Omental fat pad (tissue), 4 donors: Measurements from ENCODE around the gene ACSM2B. TPM values are rescaled to one million over a fixed set of nuclear protein-coding genes. Genes with fewer than 3 reads are reported as not detected.
"Not testable (repeated sequence)": the region's sequence is repeated elsewhere in the genome, so short reads cannot be mapped to it uniquely, and the experiment has no call there.

Experiments
- ATAC-seq: fragments of 150-250 bp; one replicate; pipeline ENCODE4 v1.9.1; 2016; ENCODE audit warnings: mild to moderate bottlenecking, moderate library complexity; ENCODE audit not compliant: low FRiP score
- DNase-seq: peaks from one replicate; pipeline ENCODE4 v3.0.0-alpha.2; 2019; ENCODE audit warnings: low spot score
- small RNA-seq: library from RNA; depleted of rRNA; stranded (forward); fragments of <200 nt; gene quantifications from one replicate; pipeline ENCODE3, GENCODE V24; 2016
- total RNA-seq, 4 donors: library from RNA; depleted of rRNA; stranded (reverse); fragments of >200 nt; gene quantifications; one replicate each; pipeline ENCODE4 v1.1.0, GENCODE V29; 2016
- TF ChIP-seq, protein P1 (sequence below), 3 donors: fragments of 450-650 bp; IDR thresholded peaks; one replicate each; pipeline ENCODE4 v1.5.1; 2016 to 2017; ENCODE audit warnings: antibody characterized with exemption in 3 of 3, mild to moderate bottlenecking in 3 of 3, moderate library complexity in 2 of 3

The ACSM2B gene
- total RNA-seq, 4 donors from 2014 or later: 0.12 TPM; not detected in 3

DNA sequence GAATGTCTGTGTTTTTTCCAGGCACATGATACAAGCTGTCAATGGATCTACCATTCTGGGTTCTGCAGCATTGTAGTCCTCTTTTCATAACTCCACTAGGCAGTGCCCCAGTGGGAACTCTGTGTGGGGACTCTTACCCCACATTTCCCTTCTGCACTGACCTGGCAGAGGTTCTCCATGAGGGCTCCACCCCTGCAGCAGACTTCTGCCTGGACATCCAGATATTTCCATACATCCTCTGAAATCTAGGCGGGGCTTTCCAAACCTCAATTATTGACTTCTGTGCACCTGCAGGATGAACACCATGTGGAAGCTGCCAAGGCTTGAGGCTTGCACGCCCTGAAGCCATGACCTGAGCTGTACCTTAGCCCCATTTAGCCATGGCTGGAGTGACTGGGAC lies 68.9 kb downstream of the ACSM2B start:
- ATAC-seq: no peak
- DNase-seq: no peak
- TF ChIP-seq, protein P1, sequence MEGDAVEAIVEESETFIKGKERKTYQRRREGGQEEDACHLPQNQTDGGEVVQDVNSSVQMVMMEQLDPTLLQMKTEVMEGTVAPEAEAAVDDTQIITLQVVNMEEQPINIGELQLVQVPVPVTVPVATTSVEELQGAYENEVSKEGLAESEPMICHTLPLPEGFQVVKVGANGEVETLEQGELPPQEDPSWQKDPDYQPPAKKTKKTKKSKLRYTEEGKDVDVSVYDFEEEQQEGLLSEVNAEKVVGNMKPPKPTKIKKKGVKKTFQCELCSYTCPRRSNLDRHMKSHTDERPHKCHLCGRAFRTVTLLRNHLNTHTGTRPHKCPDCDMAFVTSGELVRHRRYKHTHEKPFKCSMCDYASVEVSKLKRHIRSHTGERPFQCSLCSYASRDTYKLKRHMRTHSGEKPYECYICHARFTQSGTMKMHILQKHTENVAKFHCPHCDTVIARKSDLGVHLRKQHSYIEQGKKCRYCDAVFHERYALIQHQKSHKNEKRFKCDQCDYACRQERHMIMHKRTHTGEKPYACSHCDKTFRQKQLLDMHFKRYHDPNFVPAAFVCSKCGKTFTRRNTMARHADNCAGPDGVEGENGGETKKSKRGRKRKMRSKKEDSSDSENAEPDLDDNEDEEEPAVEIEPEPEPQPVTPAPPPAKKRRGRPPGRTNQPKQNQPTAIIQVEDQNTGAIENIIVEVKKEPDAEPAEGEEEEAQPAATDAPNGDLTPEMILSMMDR (IDR thresholded peaks at IDR 0.05): no peak

DNA sequence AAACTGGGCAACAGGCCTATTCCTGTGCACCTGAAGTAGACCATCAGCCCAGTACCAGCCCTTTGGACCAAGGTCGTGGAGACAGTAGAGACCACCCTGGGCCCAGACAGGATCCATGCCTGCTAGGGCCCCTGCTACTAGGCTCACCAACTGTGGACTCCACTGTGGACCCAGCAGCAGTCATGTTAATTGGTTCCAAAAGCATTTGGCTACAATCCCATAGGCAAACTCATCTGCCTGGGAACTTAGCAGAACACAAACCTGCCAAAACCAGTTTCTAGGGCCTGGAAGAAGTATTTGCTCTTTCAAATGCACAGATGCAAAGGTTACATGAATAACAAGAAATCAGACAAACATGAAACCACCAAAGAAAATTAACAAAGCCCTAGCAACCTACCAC lies 71.7 kb downstream of the ACSM2B start:
- TF ChIP-seq, protein P1 (IDR thresholded peaks at IDR 0.05): no peak
- DNase-seq: no peak
- ATAC-seq: no peak

DNA sequence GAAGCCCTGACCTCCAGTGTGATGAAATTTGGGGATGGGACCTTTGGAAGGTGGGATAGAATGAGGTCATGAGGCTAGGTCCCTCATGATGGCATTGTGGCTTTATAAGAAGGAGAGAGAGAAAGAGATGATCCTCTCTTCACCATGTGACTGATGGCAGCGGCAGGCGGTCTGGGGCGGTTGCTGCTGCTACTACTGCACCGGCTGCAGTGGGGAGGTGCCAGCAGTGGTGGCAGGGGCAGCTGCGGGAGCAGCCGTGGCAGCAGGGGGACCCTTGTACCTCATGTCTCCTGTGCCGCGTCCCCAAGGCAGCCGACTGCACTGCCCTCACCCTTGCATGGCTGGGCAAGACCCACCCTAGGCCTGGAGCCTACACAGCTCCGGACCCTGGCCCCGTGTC lies 84.7 kb downstream of the ACSM2B start:
- not testable (repeated sequence) for ATAC-seq

DNA sequence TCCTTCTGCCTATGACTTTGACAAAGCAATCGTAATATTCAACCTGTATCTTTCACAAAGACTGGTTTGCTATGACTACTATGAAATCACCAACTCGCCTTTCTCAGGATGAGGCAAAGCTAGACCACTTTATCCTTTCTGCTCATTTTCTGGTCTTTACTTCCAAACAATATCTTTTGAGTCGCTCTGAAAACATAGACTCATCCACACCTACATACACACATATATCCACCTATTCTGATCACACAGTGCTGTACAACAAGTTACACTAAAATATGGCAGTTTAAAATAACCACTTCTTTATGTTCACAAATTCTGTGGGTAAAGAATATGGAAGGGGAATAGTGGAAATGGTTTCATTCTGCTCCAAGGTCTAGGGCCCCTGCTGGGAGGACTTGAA lies 85.2 kb downstream of the ACSM2B start:
- not testable (repeated sequence) for DNase-seq, ATAC-seq

More for the DNA sequence above, 84.7 kb downstream of the ACSM2B start:
- DNase-seq: not testable (repeated sequence)

Small RNAs within 50 kb of the gene (small RNA-seq; reads per million reads assigned to genes)
- gene AC141273.3: not detected

Other genes with a start within 250 kb of the ACSM2B start
- 1 to 10 TPM in 1 of 4 donors, under 1 TPM in 2, not detected in 1; 0.31 to 1.4 (median 0.32) TPM for gene GP2, start 248.9 kb downstream of the ACSM2B start, total RNA-seq
- not detected for gene UMOD, start 223.7 kb downstream of the ACSM2B start, total RNA-seq
- gene PDILT, start 171.6 kb downstream of the ACSM2B start, total RNA-seq: not detected
- 10 to 100 TPM; 12.9 to 27.9 (median 23.7) TPM for gene ACSM5, start 166.8 kb downstream of the ACSM2B start, total RNA-seq
- gene ACSM2A, start 124.8 kb downstream of the ACSM2B start, total RNA-seq: under 1 TPM in 2 of 4 donors, not detected in 2; 0.19 to 0.63 TPM
- 1 to 10 TPM in 2 of 4 donors, not detected in 2; 1.2 to 2.3 TPM for gene ACSM1, start 121.3 kb upstream of the ACSM2B start, total RNA-seq
- gene THUMPD1, start 165.5 kb upstream of the ACSM2B start, total RNA-seq: 10 to 100 TPM; 44.6 to 59.9 (median 45.5) TPM
- 10 to 100 TPM in 2 of 4 donors, 1 to 10 TPM in 2; 7.2 to 82.9 (median 10.9) TPM for gene ACSM3, start 187.6 kb upstream of the ACSM2B start, total RNA-seq
- gene ERI2, start 230.1 kb upstream of the ACSM2B start, total RNA-seq: 10 to 100 TPM in 3 of 4 donors, 1 to 10 TPM in 1; 7.7 to 16.3 (median 12.9) TPM
- 1 to 10 TPM; 1.7 to 4.6 (median 3.0) TPM for gene REXO5, start 230.2 kb upstream of the ACSM2B start, total RNA-seq